Measurements from ENCODE around the gene COBL.

DNA sequence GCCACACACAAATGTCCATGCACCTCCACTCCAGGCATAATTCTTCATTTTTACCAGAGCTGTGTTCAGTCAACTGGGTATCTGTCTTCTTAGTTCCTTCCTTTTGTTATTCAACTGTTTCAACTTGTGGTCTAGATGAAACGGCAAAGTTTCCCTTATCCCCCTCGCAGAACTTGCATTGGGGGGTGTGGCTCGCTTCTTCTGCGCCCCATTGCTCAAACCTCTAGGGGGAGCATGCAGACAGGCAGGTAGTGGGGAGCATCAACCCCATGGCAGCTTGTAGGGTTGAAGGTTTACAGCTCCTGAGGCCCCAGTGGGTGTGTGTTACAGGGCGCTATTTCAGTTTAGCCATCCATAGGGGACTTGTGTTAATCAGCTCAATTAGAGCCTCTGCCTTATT, 38.3 kb upstream of the COBL start:
- TF ChIP-seq, protein P1, sequence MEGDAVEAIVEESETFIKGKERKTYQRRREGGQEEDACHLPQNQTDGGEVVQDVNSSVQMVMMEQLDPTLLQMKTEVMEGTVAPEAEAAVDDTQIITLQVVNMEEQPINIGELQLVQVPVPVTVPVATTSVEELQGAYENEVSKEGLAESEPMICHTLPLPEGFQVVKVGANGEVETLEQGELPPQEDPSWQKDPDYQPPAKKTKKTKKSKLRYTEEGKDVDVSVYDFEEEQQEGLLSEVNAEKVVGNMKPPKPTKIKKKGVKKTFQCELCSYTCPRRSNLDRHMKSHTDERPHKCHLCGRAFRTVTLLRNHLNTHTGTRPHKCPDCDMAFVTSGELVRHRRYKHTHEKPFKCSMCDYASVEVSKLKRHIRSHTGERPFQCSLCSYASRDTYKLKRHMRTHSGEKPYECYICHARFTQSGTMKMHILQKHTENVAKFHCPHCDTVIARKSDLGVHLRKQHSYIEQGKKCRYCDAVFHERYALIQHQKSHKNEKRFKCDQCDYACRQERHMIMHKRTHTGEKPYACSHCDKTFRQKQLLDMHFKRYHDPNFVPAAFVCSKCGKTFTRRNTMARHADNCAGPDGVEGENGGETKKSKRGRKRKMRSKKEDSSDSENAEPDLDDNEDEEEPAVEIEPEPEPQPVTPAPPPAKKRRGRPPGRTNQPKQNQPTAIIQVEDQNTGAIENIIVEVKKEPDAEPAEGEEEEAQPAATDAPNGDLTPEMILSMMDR (IDR thresholded peaks at IDR 0.05 in 2 of 3, conservative IDR thresholded peaks at IDR 0.05 in 1 of 3; ENCODE audit: control insufficient read depth in 2 of 3, extremely low read depth in 1 of 3, insufficient read depth in 1 of 3, low read depth in 3 of 3, low read length in 3 of 3): 0 out of 6 replicates have a peak, but pooled peaks of 2 of the 3 experiments have one; percentile 7 to 28
- TF ChIP-seq ZNF217 (IDR thresholded peaks at IDR 0.05) (no peak), POLR2A (IDR thresholded peaks at IDR 0.05; ENCODE audit: low read depth, low read length) (no peak), BCL11A (IDR thresholded peaks at IDR 0.05; ENCODE audit: low read depth, low read length) (no peak), TCF7 (IDR thresholded peaks at IDR 0.05; ENCODE audit: borderline replicate concordance) (no peak), EP300 (IDR thresholded peaks at IDR 0.05; ENCODE audit: borderline replicate concordance in 1 of 2, control insufficient read depth in 1 of 2, low read depth in 2 of 2, low read length in 2 of 2) (no peak), NR2C2 (IDR thresholded peaks at IDR 0.05; ENCODE audit: borderline replicate concordance, control insufficient read depth, insufficient read length, low read depth) (no peak)
- TF ChIP-seq, protein P2, sequence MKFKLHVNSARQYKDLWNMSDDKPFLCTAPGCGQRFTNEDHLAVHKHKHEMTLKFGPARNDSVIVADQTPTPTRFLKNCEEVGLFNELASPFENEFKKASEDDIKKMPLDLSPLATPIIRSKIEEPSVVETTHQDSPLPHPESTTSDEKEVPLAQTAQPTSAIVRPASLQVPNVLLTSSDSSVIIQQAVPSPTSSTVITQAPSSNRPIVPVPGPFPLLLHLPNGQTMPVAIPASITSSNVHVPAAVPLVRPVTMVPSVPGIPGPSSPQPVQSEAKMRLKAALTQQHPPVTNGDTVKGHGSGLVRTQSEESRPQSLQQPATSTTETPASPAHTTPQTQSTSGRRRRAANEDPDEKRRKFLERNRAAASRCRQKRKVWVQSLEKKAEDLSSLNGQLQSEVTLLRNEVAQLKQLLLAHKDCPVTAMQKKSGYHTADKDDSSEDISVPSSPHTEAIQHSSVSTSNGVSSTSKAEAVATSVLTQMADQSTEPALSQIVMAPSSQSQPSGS (IDR thresholded peaks at IDR 0.05; ENCODE audit: low read length): no peak

Data from GM12878 (cell line).